Activated T-cell treated with anti-CD3 and anti-CD28 coated beads, Interleukin-2, amount 50 U/mL, for 72 hours (primary cell): ENCODE results near the gene RBBP7. TPM values are rescaled to one million over a fixed set of nuclear protein-coding genes. Genes with fewer than 3 reads are reported as not detected.

Experiments used
- ATAC-seq, 2 donors: fragments of 150-1000 bp; cut with Tn5 transposase; replicated peaks in 1 of 2; 2 replicates each; pipeline ENCODE4 v1.10.0; 2021; ENCODE audit warnings: moderate library complexity in 2 of 2, mild to moderate bottlenecking in 1 of 2
- DNase-seq, 2 donors: peaks; one replicate each; pipeline ENCODE4 v3.0.0; 2021 to 2022; ENCODE audit warnings: mixed read lengths in 1 of 2
- H3K27ac Mint-ChIP-seq: one replicate; pipeline ENCODE4 v1.8.0; 2022; ENCODE audit warnings: mild to moderate bottlenecking, moderate library complexity, mixed read lengths
- H3K27me3 Mint-ChIP-seq: one replicate; pipeline ENCODE4 v1.8.0; 2022; ENCODE audit warnings: low read depth, mixed read lengths
- H3K36me3 Mint-ChIP-seq, 2 donors: one replicate each; pipeline ENCODE4 v1.8.0; 2022; ENCODE audit warnings: mixed read lengths in 2 of 2, mild to moderate bottlenecking in 1 of 2; ENCODE audit not compliant: insufficient read depth in 2 of 2
- H3K4me1 Mint-ChIP-seq: one replicate; pipeline ENCODE4 v1.8.0; 2022; ENCODE audit warnings: low read depth, mixed read lengths
- H3K4me3 Mint-ChIP-seq, 2 donors: one replicate each; pipeline ENCODE4 v1.8.0; 2022; ENCODE audit warnings: mild to moderate bottlenecking in 2 of 2, mixed read lengths in 2 of 2, moderate library complexity in 2 of 2
- H3K9me3 Mint-ChIP-seq, 2 donors: one replicate each; pipeline ENCODE4 v1.8.0; 2022; ENCODE audit warnings: mixed read lengths in 2 of 2
- total RNA-seq, 2 donors: library from RNA; stranded (reverse); gene quantifications; one replicate each; pipeline ENCODE4 v1.2.3, GENCODE V29; 2022

The RBBP7 gene
- total RNA-seq, 2 donors from 2014 or later = 234 to 265 TPM

- Mint-ChIP-seq H3K36me3 (peaks cover 3 to 32% of the 10 kb centered on the region in 2 donors), H3K9me3 (no peaks in the 10 kb centered on the region), H3K27ac (peak overlapping the region; percentile 15), H3K27me3 (no peaks in the 10 kb centered on the region), H3K4me3 (no peak overlapping the region), H3K4me1 (peaks cover 6% of the 10 kb centered on the region)
- ATAC-seq (no peak), DNase-seq (no peak)
These were observed 35.4 kb downstream of the RBBP7 start for GRCh38 chrX:16834806-16835205.

- Mint-ChIP-seq H3K9me3 (no peaks in the 10 kb centered on the region), H3K4me1 (no peaks in the 10 kb centered on the region), H3K36me3 (peaks cover 2 to 31% of the 10 kb centered on the region in 2 donors), H3K4me3 (no peak overlapping the region), H3K27me3 (no peaks in the 10 kb centered on the region), H3K27ac (peak overlapping the region; percentile 66)
- ATAC-seq (no peak), DNase-seq (no peak)
These were observed 37.9 kb downstream of the RBBP7 start for GRCh38 chrX:16832301-16832700.

GRCh38 chrX:16828124-16828908, 41.8 kb downstream of the RBBP7 start:
- no peaks in the 10 kb centered on the region for H3K9me3 Mint-ChIP-seq
- peaks cover 25% of the 10 kb centered on the region for H3K4me1 Mint-ChIP-seq
- H3K27ac Mint-ChIP-seq = no peak overlapping the region
- H3K4me3 Mint-ChIP-seq = no peak overlapping the region
- DNase-seq (no peak), ATAC-seq (no peak)
- peaks cover 2 to 20% of the 10 kb centered on the region in 2 donors for H3K36me3 Mint-ChIP-seq
- no peaks in the 10 kb centered on the region for H3K27me3 Mint-ChIP-seq

- Mint-ChIP-seq H3K36me3 (peaks cover 2 to 22% of the 10 kb centered on the region in 2 donors), H3K27ac (peak overlapping the region; percentile 50), H3K4me1 (peaks cover 35% of the 10 kb centered on the region), H3K4me3 (no peak overlapping the region), H3K9me3 (no peaks in the 10 kb centered on the region), H3K27me3 (no peaks in the 10 kb centered on the region)
- DNase-seq (no peak), ATAC-seq (no peak)
These were observed 42.9 kb downstream of the RBBP7 start for GRCh38 chrX:16827225-16827624.

GRCh38 chrX:16826207-16826606, 44.0 kb downstream of the RBBP7 start:
- Mint-ChIP-seq H3K27ac (peak overlapping the region; percentile 70), H3K4me1 (peaks cover 38% of the 10 kb centered on the region), H3K27me3 (no peaks in the 10 kb centered on the region), H3K36me3 (peaks cover 2 to 21% of the 10 kb centered on the region in 2 donors), H3K9me3 (no peaks in the 10 kb centered on the region), H3K4me3 (peak overlapping the region in 1 of 2 donors; percentile 18)
- ATAC-seq (peak; percentile 26 to 46), DNase-seq (no peak)

- no peak for DNase-seq
- peaks cover 38% of the 10 kb centered on the region for H3K4me1 Mint-ChIP-seq
- peaks cover 2 to 25% of the 10 kb centered on the region in 2 donors for H3K36me3 Mint-ChIP-seq
- no peaks in the 10 kb centered on the region for H3K9me3 Mint-ChIP-seq
- peak overlapping the region in 1 of 2 donors; percentile 12 for H3K4me3 Mint-ChIP-seq
- no peak for ATAC-seq
- H3K27ac Mint-ChIP-seq = peak overlapping the region; percentile 84
- no peaks in the 10 kb centered on the region for H3K27me3 Mint-ChIP-seq
These were observed 44.7 kb downstream of the RBBP7 start for GRCh38 chrX:16825264-16826035.

GRCh38 chrX:16822723-16823122, 47.4 kb downstream of the RBBP7 start:
- peak overlapping the region; percentile 2 to 72 for H3K4me3 Mint-ChIP-seq

GRCh38 chrX:16819634-16820033, 50.5 kb downstream of the RBBP7 start:
- Mint-ChIP-seq H3K27ac (no peak overlapping the region), H3K36me3 (peaks cover 0 to 25% of the 10 kb centered on the region in 2 donors), H3K27me3 (no peaks in the 10 kb centered on the region), H3K4me3 (no peak overlapping the region), H3K4me1 (peaks cover 29% of the 10 kb centered on the region), H3K9me3 (no peaks in the 10 kb centered on the region)
- DNase-seq (no peak), ATAC-seq (no peak)

More at GRCh38 chrX:16822723-16823122, 47.4 kb downstream of the RBBP7 start:
- no peaks in the 10 kb centered on the region for H3K27me3 Mint-ChIP-seq
- no peaks in the 10 kb centered on the region for H3K9me3 Mint-ChIP-seq
- peaks cover 40% of the 10 kb centered on the region for H3K4me1 Mint-ChIP-seq
- peak overlapping the region; percentile 95 for H3K27ac Mint-ChIP-seq
- peaks cover 2 to 25% of the 10 kb centered on the region in 2 donors for H3K36me3 Mint-ChIP-seq
- ATAC-seq = peak; percentile 88 to 89
- DNase-seq = peak; percentile 42 to 59

- Mint-ChIP-seq H3K36me3 (peaks cover 0 to 16% of the 10 kb centered on the region in 2 donors), H3K4me3 (no peak overlapping the region), H3K27ac (no peak overlapping the region), H3K27me3 (no peaks in the 10 kb centered on the region), H3K4me1 (peaks cover 8% of the 10 kb centered on the region), H3K9me3 (no peaks in the 10 kb centered on the region)
- no peak for ATAC-seq
- no peak for DNase-seq
These were observed 55.6 kb downstream of the RBBP7 start for GRCh38 chrX:16814597-16814996.

GRCh38 chrX:16807976-16808542, 62.1 kb downstream of the RBBP7 start:
- Mint-ChIP-seq H3K36me3 (peaks cover 0 to 11% of the 10 kb centered on the region in 2 donors), H3K27me3 (no peaks in the 10 kb centered on the region), H3K9me3 (no peaks in the 10 kb centered on the region), H3K4me1 (peaks cover 17% of the 10 kb centered on the region), H3K27ac (peak overlapping the region; percentile 42), H3K4me3 (no peak overlapping the region)
- DNase-seq = no peak
- no peak for ATAC-seq

- Mint-ChIP-seq H3K36me3 (peaks cover 0 to 7% of the 10 kb centered on the region in 2 donors), H3K27ac (peak overlapping the region; percentile 46), H3K27me3 (no peaks in the 10 kb centered on the region), H3K4me1 (peaks cover 17% of the 10 kb centered on the region), H3K4me3 (no peak overlapping the region), H3K9me3 (no peaks in the 10 kb centered on the region)
- no peak for DNase-seq
- ATAC-seq = no peak
These were observed 62.6 kb downstream of the RBBP7 start for GRCh38 chrX:16807548-16807947.

GRCh38 chrX:16804923-16805464, 65.2 kb downstream of the RBBP7 start:
- DNase-seq (no peak), ATAC-seq (no peak)
- no peaks in the 10 kb centered on the region for H3K9me3 Mint-ChIP-seq
- H3K36me3 Mint-ChIP-seq = peaks cover 0 to 4% of the 10 kb centered on the region in 2 donors
- peaks cover 17% of the 10 kb centered on the region for H3K4me1 Mint-ChIP-seq
- no peak overlapping the region for H3K27ac Mint-ChIP-seq
- H3K27me3 Mint-ChIP-seq = no peaks in the 10 kb centered on the region
- no peak overlapping the region for H3K4me3 Mint-ChIP-seq

- ATAC-seq (no peak), DNase-seq (no peak)
- H3K27ac Mint-ChIP-seq = no peak overlapping the region
- H3K4me3 Mint-ChIP-seq = no peak overlapping the region
- H3K36me3 Mint-ChIP-seq = peaks cover 1 to 20% of the 10 kb centered on the region in 2 donors
- no peaks in the 10 kb centered on the region for H3K27me3 Mint-ChIP-seq
- peaks cover 0 to 1% of the 10 kb centered on the region in 2 donors for H3K9me3 Mint-ChIP-seq
- peaks cover 4% of the 10 kb centered on the region for H3K4me1 Mint-ChIP-seq
These were observed 72.3 kb downstream of the RBBP7 start for GRCh38 chrX:16797841-16798240.
